ENCODE measurements around the gene VEZT.
"Not testable (repeated sequence)": the region's sequence is repeated elsewhere in the genome, so short reads cannot be mapped to it uniquely, and the experiment has no call there.

The VEZT gene

DNA sequence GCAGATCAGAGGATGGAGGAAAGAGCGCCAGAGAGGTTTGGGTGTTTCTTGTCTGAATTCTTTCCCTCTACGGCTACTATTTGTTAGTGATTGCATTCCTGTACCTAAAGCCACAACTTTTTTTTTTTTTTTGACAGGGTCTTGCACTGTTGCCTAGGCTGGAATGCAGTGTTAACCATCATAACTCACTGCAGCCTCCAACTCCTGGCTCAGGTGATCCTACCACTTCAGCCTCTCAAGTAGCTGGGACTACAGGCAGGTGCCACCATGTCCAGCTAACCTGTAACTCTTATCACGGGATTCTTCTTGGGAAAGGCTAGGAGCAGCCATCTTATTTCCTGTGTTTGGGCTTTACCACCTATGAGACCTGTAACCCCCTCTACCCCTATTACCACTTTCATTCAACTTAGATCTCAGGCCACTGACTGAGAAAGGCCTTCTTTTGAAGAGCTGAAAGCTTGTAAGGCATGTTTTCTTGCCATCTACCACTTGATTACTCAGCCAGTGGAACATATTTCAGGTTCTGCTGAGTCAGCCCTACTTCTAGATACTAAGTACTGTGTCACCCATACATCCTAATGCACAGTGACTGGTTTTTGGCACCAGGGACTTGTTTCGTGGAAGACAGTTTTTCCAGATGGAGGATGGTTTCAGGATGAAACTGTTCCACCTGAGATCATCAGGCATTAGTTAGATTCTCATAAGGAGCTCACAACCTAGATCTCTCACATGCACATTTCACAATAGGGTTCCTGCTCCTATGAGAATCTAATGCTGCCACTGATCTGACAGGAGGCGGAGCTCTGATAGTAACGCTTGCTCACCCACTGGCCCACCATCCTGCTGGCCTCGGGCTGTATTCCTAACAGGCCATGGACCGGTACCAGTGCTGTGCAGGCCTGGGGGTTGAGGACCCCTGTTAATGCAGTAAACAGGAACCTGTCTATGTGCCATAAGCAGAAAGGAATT lies 6.9 kb downstream of the VEZT start:
- no peak for DNase-seq

GRCh38 chr12:95225645-95226212 lies 8.1 kb downstream of the VEZT start:
- no peak for DNase-seq

DNA sequence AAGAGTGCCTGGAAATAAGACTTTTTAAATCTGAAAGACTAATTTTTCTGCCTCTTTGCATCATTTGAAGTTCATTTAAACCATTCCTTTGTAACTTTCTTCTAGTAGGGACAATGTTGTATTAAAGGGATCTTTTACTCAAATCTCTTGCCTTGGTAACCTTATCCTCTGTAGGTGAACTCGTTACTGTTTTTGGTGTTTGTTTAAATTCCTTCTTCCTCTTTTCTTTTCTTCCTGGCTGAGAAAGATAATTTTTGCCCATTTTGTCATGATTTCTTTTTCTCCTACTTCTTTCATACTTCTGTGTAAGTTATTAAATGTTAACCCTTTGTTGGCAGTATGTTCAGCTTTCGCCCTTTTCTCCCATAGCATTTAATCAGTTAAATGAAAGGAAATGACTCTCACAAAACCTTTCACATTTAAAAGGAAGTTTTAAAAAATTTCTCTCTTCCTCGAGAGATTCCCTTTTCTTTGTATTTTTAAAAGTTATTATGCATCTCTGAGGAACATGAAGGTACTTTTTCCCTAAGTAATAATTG lies 10.3 kb downstream of the VEZT start:
- DNase-seq: no peak

DNA sequence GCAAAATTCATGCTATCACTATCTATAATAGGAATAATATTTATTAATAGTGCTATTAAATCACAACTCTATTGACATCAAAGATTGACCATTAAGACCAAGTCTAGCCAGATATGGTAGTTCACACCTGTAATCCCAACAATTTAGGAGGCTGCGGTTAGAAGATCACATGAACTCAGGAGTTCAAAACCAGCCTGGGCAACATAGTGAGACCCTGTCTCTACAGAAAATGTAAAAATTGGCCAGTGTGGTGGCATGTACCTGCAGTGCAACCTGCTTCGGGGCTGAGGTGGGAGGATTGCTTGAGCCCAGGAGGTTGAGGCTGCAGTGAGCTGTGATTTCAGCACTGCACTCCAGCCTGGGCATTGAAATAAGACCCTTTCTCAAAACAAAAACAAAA lies 11.0 kb downstream of the VEZT start:
- no peak for DNase-seq

DNA sequence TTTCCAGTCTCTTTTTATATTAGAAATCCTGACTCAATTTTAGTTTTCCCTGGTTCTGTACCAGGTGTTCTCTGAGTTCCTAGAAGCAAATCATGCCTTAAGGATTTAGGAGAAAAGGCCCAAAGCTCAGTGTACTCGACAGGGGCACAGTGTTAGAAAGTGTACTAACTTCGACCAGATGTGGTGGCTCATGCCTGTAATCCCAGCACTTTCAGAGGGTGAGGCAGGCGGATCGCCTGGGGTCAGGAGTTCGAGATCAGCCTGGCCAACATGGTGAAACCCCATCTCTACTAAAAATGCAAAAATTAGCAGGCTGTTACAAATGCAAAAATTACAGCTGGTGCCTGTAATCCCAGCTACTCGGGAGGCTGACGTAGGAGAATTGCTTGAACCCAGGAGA lies 12.0 kb downstream of the VEZT start:
- DNase-seq: no peak

DNA sequence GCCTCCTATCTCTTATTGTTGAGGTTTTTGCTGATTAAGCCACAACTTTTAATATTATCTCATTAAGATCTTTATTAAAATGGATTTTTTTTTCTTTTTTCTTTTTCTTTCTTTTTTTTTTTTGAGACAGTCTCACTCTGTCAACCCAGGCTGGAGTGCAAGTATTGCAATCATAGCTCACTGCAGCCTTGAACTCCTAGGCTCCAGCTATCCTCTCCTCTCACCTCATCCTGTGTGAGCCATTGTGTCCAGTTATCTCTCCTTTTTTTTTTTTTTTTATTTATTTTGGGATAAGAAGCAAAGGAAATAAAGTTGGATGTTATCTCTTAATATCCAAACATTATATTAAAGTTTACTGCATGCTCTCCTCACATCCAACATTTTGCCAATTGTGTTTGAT lies 12.7 kb downstream of the VEZT start:
- DNase-seq: no peak

- DNase-seq: no peak
Observed at GRCh38 chr12:95231190-95231589, 13.6 kb downstream of the VEZT start.

- DNase-seq: not testable (repeated sequence)
Observed at GRCh38 chr12:95234187-95234586, 16.6 kb downstream of the VEZT start.

DNA sequence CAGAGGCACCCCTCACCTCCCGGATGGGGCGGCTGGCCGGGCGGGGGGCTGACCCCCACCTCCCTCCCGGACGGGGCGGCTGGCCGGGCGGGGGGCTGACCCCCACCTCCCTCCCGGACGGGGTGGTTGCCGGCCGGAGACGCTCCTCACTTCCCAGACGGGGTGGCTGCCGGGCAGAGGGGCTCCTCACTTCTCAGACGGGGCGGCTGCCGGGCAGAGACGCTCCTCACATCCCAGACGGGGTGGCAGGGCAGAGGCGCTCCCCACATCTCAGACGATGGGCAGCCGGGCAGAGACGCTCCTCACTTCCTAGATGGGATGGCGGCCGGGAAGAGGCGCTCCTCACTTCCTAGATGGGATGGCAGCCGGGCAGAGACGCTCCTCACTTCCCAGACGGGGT lies 18.0 kb downstream of the VEZT start:
- not testable (repeated sequence) for DNase-seq

DNA sequence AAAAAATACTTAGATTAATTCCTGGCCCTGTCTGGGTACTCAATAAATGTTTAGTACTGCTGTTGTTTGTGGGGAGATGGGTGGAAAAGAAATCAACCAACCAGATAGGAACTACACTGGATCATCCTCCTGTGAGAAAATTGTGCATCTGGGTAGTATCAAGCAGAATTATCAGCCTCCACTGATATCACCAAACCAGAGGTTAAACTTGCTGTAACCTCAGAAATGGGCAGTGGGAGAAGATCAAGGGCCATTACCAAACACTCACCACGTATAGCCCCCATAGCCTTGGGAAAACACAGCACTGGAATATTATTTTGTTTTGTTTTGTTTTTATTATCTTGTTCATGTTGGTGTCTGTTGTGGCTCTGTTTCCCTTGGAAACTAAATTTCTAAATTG lies 19.7 kb downstream of the VEZT start:
- no peak for DNase-seq

DNA sequence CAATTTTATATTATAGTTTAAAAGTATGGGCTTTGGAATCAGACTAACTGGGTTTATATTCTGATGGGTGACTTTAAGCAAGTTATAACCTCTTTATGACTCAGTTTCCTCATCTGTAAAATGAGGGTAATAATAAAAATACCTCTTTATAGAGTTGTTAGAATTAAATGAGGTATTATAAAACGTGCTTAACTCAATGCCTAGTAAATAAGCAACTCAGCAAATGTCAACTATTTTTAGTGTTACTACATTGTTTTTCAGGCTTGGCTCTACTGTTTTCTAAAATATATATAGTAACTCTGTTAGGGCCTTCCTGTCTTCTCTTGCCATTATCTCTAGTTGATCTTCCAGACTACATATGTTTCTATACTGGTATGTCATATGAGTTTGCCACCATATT lies 20.5 kb downstream of the VEZT start:
- DNase-seq: no peak

GRCh38 chr12:95239216-95239615 lies 21.6 kb downstream of the VEZT start:
- DNase-seq: no peak

DNA sequence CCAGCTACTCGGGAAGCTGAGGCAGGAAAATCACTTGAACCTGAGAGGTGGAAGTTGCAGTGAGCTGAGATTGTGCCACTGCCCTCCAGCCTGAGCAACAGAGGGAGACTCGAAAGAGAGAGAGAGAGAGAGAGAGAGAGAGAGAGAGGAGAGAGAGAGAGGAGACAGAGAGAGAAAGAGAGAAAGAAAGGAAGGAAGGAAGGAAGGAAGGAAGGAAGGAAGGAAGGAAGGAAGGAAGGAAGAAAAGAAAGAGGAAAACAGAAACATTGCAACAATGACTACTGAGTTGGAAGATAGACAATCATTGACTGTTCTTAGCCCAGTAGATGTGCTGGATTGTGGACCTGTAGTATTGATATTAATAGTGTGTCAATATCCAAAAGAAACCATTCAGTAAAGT lies 22.2 kb downstream of the VEZT start:
- not testable (repeated sequence) for DNase-seq

DNA sequence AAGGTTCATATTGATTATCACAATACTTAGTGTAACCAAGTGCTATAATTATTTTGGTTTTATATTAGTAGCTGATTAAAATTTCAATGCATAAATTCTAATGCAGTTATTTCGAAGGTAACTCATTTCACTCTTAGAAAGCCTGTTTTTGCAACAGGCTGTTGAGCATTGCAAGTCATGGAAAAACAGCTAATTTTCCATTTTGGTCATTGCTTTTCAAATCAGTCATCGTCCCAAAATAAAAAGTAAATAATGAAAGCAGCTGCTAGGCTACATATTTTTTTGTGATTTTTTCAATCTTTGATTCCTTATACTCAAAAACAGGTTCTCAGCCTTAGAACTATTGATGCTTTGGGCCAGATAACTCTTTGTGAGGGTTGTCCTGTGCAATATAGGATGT lies 22.9 kb downstream of the VEZT start:
- no peak for DNase-seq

- DNase-seq: not testable (repeated sequence)
Observed at GRCh38 chr12:95241138-95241537, 23.5 kb downstream of the VEZT start.

DNA sequence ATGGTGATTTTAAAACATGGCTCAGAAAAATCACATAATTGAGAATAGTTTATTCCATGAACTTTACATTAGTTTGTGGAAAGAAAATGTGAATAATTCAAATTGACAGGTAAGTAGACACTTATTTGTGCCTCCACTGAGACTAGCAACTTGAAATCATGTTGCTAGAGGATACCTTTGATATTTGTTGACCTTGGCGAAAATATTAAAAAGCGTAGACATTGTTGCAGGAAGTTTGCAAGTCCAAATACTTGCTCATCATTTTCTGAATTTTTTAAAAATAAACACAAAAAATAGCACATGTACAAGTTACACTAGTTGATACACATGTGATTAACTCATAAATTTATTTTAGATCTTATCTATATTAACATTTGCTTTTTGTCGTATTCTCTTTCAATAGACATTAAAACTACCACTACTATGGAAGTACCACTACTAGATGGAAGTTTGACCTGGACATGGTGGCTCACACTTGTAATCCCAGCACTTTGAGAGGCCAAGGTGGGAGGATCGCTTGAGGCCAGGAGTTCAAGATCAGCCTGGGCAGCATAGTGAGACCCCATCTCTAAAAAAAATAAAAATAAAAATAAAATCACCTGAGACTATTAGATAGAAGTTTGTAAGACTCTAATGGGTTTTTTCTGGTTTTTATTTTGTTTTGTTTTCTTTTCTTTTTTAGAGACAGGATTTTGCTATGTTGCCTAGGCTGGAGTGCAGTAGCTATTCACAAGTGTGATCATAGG lies 24.3 kb downstream of the VEZT start:
- no peak for DNase-seq

DNA sequence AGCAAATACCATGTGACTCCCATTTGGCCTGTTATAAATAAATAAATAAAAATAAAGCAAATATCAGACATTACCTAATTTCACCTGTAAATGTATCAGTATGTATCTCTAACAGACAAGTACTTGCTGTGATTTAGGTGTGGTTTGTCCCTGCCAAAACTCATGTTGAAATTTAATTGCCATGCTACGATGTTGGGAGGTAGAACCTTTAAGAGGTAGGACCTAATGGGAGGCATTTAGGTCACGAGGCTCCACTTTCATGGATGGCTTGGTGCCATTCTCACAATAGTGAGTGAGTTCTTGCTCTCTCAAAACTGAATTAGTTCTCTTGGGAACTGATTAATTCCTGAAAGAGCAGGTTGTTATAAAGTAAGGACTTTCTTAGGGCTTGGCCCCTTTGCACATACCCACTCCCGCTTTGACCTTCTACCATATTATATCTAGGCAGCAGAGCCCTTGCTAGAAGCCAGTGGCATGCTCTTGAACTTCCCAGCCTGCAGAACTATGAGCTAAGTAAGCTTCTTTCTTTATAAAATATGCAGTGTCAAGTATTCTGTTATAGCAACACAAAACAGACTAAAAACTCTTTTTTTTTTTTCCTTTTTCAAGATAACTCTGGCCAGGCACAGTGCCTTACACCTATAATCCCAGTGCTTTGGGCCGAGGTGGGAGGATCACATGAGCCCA lies 26.0 kb downstream of the VEZT start:
- DNase-seq: no peak

- no peak for DNase-seq
Observed at GRCh38 chr12:95244350-95244749, 26.7 kb downstream of the VEZT start.

- no peak for DNase-seq
Observed at GRCh38 chr12:95248095-95248494, 30.5 kb downstream of the VEZT start.

DNA sequence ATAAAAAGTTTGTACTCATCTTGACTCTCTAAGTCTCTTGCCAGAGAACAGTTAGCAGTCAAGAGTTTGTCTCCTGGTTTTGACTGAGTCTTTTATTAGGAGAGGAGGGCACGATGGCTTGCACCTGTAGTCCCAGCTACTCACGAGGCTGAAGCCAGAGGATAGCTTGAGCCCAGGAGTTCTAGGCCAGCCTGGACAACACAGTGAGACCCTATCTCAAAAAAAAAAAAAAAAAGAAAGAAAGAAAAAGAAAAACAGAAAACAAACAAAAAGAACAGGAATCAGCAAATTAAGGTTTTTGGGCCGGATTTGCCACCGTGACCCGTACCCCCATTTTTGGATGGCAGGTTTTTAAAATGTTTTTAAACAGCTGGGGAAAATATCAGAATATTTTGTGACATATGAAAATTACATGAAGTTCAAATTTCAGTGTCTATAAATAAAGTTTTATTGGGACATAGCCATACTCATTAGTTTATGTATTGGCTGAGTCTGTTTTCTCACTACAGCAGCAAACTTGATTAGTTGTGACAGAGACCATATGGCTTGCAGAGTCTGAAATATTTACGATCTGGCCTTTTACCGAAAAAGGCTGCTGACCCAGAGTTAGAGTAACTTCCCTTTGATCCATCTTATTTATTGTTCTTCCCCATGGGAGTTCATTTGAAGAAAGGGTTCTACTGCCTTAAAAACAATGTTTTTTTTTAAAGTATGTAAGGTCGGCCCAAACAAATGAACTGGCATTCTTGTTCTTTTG lies 31.2 kb downstream of the VEZT start:
- DNase-seq: no peak

- DNase-seq: no peak
Observed at GRCh38 chr12:95253386-95253785, 35.8 kb downstream of the VEZT start.

DNA sequence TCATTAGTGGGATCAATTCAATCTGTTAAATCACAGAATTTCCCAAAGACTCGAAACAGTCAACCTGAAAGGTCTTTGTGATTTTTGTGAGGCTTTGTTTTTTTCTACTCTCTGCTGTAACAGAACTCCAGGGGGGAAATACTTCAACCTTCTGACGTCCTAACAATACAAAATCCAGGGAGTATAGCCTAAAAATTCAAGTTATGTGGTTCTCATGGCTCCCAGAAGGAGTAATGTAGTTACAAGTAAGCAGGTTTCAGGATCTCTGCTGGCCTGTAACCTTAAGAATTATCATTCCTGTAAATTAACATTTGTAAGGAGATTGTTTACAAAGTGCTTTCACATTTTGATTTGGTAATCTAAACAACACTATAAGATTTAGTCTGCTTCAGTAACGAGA lies 39.9 kb downstream of the VEZT start:
- no peak for DNase-seq
